GM12875 (cell line): ENCODE data around the gene RASEF.

Experiments
- H3K4me3 ChIP-seq: one replicate; pipeline ENCODE4 v1.5.1; 2011; ENCODE audit warnings: low read depth, low read length, control low read depth
- CTCF ChIP-seq: IDR thresholded peaks from 2 replicates; pipeline ENCODE4 v1.5.1; 2011; ENCODE audit warnings: low read depth, mild to moderate bottlenecking, control low read depth, inconsistent platforms, low read length, moderate library complexity, borderline replicate concordance; ENCODE audit not compliant: insufficient read depth

The RASEF gene

GRCh38 chr9:83012922-83013838, 49.8 kb downstream of the RASEF start:
- TF ChIP-seq CTCF, result no peak
- H3K4me3 ChIP-seq, result no peak overlapping the region

- H3K4me3 ChIP-seq, result no peak overlapping the region
- no peak for TF ChIP-seq CTCF
Measured at GRCh38 chr9:83012168-83012921, 50.6 kb downstream of the RASEF start.

- no peak for TF ChIP-seq CTCF
- no peak overlapping the region for H3K4me3 ChIP-seq
Measured at GRCh38 chr9:83011611-83012010, 51.3 kb downstream of the RASEF start.

GRCh38 chr9:83007521-83008300, 55.2 kb downstream of the RASEF start:
- no peak for TF ChIP-seq CTCF

GRCh38 chr9:83006378-83006777, 56.6 kb downstream of the RASEF start:
- H3K4me3 ChIP-seq, result no peak overlapping the region
- no peak for TF ChIP-seq CTCF

More at GRCh38 chr9:83007521-83008300, 55.2 kb downstream of the RASEF start:
- no peak overlapping the region for H3K4me3 ChIP-seq

GRCh38 chr9:83005963-83006362, 57.0 kb downstream of the RASEF start:
- H3K4me3 ChIP-seq, result no peak overlapping the region
- no peak for TF ChIP-seq CTCF
